ELR (cell line): ENCODE measurements around the gene MAPKAPK3.

Experiments used
- DNase-seq: peaks from one replicate; pipeline ENCODE4 v3.0.0-alpha.2; 2015; ENCODE audit warnings: low read depth

The MAPKAPK3 gene

DNA sequence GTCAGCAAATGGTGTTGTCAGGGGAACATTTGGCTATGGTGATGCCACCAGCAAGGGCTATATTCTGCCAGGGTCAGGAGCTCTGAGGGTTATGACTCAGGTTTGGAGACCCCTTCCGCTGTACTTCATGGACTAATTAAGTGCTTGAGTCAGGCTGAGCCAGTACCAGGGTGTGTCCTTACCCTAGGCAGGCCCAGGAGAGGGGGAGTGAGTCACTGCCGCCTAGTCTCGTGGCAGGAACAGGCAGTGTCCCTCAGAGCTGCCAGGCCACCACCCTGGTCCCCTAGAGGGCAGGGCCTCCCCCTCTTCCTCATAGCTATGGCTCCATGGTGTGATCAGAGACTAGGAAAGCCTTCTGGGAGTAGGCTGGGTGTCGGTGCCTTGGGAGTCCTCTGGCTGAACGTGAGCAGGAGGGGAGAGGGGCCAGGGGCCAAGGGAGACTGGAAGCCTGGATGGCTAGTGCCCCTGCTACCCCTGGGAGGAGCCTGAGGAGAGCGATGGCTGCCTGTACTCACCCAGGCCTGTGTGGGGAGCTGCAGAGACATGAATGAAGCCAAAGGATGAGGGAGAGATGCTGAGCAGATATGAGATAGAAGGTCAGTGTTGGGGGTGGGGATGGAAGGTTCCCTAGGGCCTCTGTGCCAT, 10.6 kb downstream of the MAPKAPK3 start:
- DNase-seq = peak; percentile 93

DNA sequence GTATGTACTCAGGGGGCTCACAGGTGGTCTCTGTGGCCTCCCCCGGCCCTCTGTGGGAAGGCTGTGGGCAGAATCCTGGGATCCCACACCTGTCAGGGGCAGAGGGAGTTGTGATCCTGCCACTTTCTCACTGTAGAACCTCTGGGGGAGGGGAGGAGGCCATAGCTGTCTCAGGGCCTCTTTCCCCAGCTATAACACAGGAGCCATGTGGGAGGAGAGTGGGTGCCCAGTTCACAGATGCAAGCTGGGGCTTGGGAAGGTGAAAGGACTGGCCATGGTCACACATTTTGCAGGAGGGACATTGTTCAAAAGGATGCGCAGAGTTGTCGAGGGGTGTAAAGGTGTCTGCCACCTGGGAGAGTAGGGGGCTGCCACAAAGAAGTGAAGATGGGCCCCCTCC, 11.7 kb downstream of the MAPKAPK3 start:
- DNase-seq = no peak

DNA sequence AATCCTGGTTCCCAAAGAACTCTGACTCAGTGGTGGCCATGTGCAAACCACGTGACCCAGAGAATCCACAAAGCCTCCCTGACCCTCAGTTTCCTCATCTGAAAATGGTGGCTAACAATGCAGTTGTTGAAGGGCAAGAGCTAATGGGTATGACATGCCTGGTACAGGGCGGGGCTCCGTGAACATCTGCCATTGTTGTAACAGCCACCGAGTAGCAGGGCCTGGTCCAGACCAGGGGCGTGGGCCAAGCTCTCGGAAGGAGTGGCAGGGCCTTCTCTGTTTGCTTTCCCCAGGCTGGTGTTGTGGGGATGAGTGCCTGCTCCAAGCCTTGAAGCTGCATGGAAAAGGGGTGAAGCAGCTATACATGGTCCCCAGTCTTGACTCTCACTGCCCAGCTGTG, 13.4 kb downstream of the MAPKAPK3 start:
- DNase-seq = no peak

DNA sequence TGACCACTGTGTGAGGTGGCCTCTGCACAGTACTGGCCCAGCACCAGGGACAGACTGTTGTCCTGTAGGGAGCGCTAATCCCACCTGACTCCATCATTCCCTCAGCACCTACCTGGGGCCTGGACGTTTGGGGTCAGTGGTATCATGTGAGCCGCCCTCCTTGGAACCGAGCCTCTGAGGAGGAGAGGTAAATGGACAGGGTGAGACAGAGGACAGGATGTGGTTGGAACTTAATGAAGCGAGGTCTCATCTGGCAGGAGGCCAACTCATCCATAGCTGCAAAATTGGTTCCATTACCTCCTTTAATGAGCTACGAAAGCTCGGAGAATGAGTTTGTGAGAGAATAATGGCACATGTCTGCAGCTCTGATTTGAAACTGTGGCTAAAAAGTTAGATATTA, 13.9 kb downstream of the MAPKAPK3 start:
- no peak for DNase-seq

DNA sequence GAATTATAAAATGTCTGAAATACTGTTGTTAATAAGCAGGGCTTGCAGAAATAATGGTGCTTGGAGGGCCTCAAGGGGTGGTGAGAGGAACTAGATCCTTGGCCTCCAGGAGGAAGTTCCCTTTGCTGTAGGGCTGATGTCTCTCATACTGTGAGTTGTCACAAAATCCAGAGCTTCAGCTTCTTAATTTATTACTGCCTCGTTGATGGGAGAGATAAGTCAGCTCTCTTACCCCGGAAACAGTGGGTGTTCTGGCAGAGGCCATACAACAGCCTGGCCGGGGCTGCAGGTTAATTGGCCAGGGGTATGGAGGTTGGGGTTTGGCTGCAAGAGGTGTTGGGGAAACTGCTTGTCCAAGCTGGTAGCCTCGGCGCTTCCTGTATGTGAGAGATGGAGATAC, 15.5 kb downstream of the MAPKAPK3 start:
- DNase-seq = peak; percentile 10

DNA sequence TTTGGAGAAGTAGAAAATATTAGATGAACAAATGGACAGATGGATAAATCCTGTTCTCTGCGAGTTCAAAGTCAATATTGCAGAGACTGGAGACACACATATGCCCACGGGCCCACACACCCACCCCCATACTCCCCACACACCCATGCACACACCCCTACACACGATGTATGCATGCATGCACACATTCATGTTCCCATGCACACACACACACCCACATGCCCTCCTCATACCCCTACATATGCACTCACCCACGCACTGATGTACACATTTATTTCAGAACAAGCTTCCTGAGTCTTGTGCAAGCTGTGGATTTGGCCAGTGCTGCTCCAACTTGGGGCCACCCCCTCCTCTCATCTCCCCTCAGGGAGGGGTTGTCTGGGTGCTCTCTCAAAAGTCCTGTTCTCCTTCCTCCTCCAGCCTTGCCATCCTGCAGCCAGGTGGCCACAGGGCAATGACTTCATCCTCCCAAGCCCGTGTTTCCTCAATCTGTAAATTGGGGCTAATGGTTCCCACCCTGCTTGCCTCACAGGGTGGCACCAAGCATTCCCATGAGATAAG, 16.4 kb downstream of the MAPKAPK3 start:
- no peak for DNase-seq

DNA sequence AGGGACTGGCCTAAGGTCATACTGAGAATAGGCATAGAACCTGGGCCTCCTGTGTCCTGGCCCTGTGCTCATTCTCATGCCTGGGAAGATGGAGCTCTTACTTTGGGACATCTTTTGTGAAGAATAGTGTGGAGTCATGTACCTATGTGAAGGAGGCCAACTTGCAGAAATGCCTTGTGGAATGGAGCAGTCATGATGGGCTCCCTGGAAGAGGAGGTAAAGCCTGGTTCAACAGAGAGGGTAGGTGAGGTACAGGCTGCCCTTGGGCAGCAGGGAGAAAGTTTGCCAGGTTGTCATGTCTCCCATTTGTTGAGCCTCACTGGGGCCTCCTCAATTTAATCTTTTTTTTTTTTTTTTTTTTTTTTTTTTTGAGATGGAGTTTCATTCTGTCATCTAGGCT, 18.1 kb downstream of the MAPKAPK3 start:
- no peak for DNase-seq

DNA sequence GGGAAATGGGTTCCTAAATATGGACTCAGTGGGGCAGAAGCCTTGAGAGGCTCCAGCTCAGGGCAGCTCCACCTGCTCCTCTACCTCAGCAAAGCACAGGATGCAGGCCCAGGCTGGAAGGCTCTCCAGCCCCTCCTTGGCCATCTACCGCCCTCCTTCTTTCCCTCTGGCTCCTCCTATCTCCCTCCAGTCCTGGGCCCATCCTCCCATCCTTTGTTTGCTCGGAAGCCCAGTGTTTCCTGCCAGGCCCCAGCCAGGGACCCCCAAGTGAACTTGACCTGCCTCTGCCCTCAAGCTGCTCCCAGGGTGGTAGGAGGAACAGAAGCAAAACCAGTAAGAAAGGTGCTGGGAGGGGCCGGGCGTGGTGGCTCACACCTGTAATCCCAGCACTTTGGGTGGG, 20.1 kb downstream of the MAPKAPK3 start:
- no peak for DNase-seq

DNA sequence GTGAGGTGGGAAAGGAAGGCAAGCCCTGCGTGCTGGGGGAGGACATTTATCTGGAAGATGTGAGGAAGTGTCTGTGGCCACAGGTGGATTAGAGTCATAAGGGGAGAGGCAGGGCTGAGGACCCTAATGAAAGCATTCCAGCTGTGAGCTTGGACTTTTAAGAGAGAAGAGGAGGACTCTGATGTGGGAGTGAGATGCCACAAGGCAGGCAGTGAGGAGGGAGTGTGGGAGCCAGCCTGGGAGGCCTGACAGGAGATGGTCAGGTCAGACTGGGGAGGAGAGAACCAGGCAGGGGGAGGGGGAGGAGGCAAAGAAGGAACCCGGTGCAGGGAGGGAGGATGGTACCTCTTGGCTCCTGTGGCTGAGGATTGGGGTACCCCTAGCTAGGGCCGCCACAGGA, 21.0 kb downstream of the MAPKAPK3 start:
- no peak for DNase-seq

DNA sequence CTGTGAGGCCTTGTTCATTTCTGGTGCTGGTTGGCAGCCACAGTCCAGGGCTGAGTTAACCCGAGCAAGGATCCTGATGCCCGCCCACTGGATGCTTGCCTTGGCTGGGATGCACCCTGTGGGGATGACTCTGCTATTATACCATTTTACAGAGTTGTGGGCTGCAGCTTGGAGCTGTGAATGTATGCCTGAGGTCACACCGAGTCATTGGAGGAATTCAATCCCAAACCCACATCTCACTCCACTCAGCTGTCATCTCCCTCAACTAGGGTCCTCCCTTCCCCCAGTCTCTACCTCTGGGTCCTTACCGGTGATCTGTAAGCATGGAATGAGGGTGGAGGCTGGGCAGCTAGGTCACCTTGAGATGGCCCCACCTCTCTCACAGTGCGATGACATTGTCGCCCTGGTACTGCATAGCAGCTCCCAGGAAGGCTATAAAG, 22.1 kb downstream of the MAPKAPK3 start:
- DNase-seq = peak; percentile 75

DNA sequence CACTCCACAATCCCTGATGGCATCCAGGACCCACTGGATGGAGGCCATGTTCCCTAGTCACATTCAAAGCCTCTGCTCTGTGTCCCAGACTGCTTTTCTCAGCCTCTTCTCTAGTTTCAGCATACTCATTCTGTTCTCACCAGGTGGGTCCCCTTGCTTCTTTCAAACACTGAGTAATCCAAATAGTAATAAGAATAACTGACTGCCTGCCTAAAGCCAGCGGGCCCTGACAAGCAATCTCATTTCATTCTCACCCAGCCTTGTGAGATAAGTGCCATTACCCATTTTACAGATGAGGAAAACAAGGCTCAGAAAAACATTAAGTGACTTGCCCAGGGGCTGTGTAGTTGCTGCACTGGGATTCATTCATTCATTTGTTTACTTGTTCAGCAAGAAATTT, 25.4 kb downstream of the MAPKAPK3 start:
- no peak for DNase-seq

DNA sequence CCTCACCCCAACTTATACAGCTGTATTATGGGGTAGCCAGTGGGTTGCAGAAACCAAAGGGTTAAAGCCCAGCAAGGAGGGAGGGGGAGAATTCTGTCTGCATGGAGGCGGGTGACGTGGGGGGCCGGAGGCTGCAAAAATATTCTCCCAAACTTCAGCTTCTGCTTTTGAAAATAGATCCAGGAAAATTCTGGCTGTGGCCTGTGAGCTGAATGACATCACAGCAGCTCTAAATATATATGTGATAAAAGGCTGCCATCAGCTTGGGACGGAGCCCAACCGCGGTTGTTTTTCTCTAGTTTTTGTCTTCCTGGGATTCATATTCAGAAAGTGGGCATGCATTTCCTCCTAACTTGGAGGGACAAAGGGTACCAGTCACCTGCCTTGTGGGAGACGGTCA, 27.6 kb downstream of the MAPKAPK3 start:
- no peak for DNase-seq

DNA sequence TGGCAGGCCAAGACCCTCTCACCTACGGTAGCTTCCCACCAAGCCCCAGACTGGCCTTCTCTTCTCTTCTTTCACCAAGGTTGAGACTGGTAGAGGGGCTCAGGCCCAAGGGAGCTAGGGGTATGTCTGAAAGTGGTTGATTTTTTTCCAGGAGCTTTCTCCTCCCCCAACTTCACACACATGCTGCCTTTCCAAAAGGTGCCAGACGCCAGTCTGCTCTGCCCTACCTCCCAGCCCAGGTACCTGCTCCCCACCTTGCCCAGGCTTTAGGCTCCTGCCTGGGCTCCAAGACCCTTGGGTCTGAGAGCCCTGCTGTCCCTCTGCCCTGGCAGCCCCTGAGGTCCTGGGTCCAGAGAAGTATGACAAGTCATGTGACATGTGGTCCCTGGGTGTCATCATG, 28.4 kb downstream of the MAPKAPK3 start:
- DNase-seq = no peak

DNA sequence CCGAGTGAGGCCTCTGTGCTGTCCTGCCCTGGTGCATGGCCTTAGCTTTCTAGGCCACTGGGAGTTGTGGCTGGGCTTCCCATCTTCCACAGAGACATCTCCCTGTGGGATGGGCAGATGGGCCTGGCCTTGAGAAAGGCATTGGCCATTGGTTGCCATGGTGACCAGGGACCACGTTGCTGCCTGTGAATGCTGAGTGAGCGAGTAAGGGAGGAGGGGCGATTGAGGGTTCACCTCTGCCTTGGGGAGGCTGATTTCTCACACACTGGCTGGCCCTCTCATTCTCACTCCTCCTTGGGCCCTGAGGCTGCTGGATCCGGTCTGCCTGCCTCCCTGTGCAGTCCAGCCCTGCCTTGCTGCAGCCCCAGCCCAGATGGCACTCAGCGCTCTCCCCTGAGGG, 31.4 kb downstream of the MAPKAPK3 start:
- DNase-seq = peak; percentile 19

DNA sequence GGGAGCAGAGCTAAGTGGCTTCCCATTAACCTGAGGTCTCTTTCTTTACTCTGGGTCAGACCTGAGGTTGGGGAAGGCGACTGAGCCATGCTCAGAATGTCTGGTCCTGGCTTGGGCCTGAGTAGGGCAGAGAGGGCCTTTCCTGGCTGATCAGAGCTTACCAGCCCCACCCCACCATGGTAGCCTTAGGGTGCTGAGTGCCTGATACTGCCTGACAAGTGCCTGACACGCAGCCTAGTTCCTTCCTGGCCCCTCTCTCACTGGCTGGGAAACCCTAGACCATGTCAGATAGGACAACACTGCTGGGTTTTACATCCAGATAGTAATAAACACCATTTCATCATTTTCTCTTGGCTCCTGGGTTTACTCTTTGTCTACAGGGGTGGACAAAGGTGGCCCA, 32.0 kb downstream of the MAPKAPK3 start:
- DNase-seq = no peak

DNA sequence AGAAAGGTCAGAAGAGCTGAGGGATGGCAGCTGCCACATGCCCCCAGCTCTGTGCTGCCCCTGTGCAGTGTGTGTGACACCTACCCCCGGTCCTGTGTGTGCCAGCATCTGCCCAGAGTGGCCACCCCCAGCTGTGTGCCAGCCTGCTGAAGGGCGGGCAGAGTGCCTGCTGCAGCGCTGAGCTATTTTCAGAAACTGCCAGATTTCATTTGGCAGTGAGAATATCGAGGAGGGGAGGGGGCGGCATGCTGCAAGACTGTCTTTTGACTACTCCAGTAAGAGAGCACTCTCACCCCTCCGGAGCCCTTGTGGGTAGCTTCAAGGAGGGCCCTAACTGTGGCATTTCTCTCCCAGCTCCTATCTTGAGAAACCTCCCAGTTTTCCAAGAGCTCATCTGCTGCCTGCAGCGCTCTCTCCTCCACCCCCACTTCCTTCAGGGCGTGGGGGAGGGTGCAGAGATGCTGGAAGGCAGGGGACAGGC, 32.5 kb downstream of the MAPKAPK3 start:
- no peak for DNase-seq

DNA sequence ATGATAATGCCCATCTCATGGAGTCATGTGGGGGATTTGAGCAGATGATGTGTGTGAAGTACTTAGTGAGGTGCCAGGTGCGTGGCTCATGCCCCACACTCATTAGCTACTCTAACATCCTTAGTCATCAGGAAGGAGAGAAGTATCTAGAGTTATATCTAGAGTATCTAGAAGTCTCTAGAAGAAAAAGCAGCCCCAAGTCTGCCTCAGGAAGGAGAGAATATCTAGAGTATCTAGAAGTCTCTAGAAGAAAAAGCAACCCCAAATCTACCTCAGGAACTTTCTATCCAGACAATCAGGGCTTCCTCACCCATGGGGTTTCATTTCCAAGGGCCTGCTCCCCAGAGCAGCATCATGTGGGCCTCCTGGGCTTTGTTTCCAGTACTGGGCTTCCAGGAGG, 33.1 kb downstream of the MAPKAPK3 start:
- no peak for DNase-seq

DNA sequence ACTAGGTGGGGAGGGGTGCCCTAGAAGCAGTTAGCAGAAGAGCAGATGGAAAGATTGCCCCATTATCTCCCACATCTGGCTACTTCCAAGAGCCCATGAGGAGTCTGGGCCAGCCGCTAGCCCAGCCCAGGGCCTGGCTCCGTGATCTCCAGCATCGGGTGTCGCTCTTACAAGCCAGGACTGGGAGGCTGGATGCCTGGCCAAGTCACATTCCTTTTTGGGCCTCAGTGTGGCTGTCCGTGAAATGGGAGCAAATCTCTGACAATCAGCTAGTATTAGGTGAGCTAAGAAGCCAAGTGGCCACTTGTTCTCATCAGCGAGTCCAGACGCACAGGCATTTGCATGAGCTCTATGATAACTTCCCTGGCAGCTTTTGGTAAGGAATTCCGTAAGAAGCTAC, 34.5 kb downstream of the MAPKAPK3 start:
- no peak for DNase-seq

DNA sequence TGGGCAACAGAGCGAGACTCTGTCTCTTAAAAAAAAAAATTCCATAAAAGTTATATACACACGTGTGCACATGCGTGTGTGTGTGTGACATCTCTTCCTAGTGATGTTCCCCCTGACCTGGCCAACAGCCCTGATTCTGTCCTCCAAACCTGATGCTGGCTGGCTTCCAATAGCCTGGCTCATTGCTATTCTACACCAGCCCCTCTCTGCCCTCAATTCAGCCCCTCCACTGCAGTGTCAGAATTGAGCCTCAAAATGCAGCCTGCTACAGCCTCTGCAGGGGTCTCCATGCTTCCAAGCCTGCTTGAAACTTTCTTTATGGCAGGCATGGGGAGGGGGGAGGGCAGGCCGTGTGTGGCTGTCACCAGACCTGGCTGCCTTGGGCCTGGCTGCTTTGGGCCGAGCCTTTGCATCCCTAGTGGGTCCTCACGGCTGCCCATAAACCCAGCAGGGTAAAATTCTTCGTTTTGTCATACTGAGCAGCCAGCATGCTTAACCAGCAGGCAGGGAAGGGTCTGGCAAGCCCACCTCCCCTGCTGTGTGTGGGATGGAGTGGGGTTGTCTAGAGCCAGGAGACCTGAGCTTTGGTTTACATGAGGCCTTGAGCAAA, 35.1 kb downstream of the MAPKAPK3 start:
- no peak for DNase-seq

DNA sequence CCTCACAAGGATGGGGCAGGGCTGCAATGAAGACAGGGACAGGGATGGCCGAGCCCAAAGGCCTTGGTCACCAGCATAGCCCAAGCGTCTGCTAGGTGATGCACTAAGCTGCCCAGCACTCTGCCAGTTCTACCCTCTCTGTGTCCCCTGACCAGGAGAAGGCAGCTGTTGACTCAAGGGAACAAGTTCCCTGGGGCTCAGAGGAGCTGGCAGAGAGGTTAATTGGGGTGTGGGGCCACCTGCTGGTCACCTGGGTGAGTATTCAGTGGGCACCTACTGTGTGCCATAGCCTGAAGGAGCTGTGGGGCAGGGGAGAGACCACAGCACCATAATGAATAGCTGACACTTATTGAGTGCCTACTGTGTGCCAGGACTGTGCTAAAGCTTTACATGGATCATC, 35.8 kb downstream of the MAPKAPK3 start:
- DNase-seq = peak; percentile 54

DNA sequence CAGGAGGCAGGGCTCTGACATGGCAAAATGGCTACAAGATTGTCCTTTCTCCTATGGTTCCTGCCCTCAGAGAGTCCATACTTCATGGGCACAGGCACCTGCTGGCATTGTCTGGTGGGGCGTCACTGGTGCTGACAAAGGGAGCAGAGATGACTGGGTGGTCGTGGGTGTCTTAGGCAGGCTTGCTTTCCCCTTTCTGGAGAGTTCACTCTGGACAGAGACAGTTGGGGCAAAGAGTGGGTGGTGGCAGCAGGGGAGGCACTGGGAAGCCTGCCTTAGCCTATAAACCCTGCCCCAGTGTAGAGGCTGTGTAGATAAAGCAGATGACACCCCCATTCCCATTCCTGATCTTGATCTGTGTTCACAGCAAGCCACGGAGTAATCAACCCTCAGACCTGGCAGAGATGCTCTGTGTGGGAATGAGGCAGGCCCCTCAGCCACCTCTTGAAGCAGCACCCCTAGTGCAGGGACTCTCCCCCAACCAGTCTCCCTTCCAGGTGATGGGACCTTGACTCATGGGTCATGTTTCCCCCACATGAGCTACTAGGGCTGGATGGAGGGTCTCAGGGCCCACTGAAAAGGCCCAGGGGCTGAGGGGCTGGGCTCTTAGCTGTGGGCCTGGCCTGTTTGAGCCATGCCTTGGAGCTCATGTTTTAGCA, 37.1 kb downstream of the MAPKAPK3 start:
- DNase-seq = no peak

DNA sequence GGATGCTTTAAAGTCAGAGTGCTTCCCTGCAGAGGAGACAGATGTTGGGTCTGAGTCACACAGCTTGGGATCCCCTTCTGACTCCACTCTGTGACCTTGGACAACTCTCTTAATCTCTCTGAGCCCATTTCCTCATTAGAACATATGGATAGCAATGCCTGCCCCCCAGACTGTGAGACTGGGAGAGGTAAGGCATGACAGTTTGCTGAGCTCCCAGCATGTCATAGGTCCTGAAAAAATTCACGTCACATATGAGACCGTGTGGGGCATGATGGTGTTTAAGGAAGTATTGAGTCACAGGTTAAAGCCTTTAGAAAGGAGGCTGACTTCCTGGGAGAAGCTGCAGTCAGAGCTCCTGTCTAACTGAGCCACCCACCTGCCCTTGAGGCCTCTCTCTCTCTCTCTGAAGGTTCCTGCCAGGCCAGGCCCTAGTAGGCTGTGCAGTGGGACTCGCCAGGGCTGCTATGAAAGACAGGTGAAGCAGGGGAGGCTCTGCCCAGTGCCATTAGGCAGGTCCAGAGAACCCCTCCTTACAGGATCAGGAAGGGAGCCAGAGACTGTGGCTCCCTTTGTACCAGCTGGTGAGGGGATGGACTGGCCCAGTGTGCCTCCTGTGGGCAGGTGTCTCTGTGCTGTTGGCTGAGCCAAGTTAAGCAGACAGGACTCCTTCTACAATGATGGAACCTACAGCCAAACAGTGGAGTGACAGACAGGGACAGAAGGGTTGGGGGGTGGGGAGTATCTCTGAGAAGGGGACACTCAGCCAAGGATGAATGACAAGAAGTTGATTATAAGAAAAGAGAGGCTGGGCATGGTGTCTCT, 38.3 kb downstream of the MAPKAPK3 start:
- peak; percentile 41 for DNase-seq
